GM21786 (cell line): ENCODE results near the gene SERPINA10.
"Not testable (repeated sequence)": the region's sequence is repeated elsewhere in the genome, so short reads cannot be mapped to it uniquely, and the experiment has no call there.

Source experiments
- ATAC-seq: cut with Tn5 transposase; IDR thresholded peaks from one replicate; pipeline ENCODE4 v1.9.1; 2021; ENCODE audit not compliant: unreplicated experiment

The SERPINA10 gene

DNA sequence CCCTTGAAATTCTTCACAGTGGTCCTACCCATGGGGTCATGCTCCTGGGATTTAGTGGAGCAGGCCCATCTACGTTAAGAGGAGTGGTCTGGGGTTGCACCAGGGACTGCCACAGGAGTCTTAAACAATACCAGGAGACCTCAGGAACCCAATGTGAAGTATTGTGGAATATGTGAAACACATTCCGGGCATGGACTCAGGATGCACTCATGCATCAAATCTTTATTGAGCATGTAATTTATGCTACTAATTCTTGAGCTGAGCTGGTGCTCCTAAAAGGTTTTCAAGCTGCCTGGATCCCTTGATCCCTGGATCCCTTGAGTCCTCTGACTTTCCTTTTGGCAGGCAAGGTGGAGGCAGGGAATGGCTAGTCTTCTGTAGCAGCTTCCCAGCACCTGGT, 8.8 kb downstream of the SERPINA10 start:
- ATAC-seq, result no peak

DNA sequence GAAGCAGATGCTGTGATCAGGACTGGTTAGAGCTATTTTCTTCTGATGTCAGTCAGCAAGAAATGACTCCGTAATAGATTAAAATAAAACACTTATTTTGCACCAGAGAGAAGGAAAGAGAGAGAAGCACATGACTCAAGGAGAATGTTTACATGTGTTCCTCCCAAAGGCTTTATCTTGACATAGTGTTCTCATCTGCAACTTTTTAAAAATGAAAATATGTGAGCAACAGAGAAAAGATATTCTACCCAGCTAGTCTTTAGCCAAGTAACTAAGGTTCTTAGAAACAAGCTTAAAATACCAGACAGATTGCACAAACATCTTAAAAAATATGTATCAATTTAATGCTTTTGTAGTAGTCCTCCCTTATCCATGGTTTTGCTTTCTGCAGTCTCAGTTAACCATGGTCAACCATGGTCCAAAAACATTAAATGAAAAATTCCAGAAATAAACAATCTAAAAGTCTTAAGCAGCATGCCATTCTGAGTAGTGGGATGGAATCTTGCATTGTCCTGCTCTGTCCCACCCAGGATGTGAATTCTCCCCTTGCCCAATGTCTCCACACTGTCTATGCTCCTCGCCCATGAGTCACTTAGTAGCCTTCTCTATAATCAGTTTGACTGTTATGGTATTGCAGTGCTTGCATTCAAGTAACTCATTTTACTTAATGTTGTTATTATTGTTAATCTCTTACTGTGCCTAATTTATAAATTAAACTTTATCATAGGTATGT, 9.9 kb downstream of the SERPINA10 start:
- ATAC-seq, result no peak

DNA sequence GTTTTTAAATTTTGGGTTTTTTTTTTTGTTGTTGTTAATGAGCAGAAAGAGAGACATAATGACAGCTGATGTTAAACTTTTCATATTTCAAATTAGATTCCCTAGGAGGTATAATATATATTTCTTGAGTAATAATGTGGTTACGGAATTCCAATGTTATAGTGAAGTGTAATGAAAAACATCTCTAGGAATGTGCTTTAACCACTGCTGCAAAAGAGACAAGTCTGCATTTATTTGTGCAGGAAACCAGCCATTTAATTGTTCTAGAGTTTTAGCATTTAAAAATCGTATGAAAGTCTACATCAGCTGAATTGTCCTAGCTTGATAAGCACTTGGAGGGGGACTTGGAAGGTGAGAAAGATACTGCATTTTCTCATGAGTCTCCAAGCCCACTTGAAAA, 14.3 kb downstream of the SERPINA10 start:
- no peak for ATAC-seq

DNA sequence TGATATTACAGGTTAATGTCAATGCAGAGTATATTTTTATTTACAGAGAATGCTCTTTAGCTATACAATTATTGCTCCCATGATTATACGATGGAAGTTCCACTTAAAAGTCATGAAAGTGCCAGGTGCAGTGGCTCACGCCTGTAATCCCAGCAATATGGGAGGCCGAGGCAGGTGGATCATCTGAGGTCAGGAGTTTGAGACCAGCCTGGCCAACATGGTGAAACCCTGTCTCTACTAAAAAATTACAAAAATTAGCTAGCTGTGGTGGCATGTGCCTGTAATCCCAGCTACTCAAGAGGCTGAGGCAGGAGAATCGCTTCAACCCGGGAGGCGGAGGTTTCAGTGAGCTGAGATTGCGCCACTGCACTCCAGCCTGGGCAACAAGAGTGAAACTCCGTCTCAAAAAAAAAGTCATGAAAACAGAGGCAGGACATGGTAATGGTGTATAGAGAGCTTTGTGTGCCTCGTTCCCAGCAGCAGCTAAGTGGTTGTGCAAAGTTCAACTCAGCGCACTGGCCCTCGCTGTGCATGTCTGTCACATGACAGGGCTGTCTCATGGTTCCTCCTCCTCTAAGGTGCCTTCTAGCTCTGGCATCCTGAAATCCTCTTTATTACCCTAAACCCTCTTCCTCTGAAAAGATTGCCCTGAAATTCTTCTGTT, 16.0 kb downstream of the SERPINA10 start:
- not testable (repeated sequence) for ATAC-seq

DNA sequence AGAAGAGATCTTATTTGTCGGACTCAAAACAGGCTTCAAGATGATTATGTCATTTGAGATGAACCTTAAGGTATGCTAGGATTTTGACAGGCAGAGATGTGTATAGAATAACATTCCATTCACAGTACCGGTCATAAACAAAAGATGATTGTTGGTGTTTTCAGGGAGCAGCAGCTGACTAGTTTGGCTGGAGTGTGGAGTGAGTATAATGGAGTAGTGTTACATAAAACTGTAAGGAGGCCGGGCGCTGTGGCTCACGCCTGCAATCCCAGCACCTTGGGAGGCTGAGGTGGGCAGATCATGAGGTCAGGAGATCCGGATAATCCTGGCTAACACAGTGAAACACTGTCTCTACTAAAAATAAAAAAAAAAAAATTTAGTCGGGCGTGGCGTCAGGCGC, 23.9 kb downstream of the SERPINA10 start:
- no peak for ATAC-seq

DNA sequence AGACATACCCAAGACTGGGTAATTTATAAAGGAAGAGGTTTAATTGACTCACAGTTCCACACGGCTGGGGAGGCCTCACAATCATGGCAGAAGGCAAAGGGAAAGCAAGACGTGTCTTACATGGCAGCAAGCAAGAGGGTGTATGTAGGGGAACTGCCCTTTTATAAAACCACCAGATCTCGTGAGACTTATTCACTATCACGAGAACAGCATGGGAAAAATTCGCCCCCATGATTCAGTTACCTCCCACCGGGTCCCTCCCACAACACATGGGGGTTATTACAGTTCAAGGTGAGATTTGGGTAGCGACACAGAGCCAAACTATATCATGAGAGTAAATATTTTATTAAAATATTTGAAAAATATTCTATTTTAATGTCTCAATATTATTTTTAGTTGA, 24.5 kb downstream of the SERPINA10 start:
- ATAC-seq, result not testable (repeated sequence)

DNA sequence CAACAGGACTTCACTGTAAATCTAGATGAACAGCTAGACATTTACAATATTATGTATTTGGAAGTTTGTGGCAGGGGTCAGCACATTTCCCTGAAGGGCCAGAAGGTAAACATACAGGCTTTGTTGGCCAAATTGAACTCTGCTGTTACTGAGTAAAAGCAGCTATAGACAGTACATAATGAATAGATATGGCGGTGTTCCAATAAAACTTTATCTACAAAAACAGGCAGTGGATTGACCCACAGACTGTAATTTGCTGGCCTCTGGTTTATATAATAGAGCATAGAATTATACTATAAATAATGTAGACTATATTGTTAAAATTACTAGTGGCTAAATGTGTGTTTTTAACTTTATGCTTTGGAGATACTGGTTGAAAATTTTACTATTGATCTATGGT, 25.7 kb downstream of the SERPINA10 start:
- ATAC-seq, result no peak

DNA sequence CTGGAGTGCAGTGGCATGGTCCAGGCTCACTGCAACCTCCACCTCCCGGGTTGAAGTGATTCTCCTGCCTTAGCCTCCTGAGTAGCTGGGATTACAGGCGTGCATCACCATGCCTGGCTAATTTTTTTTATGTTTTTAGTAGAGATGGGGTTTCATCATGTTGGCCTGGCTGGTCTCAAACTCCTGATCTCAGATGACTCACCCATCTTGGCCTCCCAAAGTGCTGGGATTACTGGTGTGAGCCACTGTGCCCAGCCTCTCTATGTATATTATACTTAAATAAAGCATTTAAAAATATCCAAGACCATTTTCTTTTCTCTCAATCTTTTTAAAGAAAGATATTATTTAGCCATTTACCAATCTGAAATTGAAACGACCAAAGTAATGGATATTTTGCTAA, 28.9 kb downstream of the SERPINA10 start:
- ATAC-seq, result not testable (repeated sequence)

DNA sequence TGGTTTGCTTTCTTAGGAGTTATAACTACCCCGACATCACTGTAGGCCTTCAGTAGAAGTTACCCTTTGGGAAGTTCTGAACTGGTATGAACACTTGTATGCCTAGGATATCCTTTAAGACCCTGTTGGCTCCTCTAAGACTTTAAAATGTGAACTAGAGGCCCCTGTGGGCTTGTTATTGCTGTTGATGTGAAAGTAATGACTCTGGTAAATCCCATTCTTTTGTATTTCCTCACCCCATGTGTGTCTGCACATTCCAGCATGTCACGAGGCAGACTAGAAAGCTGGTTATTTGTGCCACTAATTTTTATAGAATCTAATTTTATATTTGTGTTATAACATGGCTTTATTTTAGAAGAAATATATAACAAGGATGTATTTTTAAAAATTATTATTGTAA, 48.9 kb downstream of the SERPINA10 start:
- ATAC-seq, result no peak

DNA sequence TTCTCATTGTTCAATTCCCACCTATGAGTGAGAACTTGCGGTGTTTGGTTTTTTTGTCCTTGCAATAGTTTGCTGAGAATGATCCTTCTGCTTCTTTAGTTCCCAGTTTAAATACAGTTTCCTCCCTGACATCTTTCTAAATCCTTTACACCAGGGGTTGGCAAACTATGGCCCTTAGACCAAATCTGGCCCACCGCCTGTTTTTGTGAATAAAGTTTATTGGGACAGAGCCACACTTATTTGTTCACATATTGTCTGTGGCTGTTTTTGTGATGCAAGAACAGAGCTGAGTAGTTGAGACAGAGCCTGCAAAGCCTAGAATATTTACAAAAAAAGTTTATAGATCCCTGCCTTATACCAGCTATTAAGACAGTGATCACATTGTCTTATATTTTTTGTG, 53.7 kb downstream of the SERPINA10 start:
- no peak for ATAC-seq

DNA sequence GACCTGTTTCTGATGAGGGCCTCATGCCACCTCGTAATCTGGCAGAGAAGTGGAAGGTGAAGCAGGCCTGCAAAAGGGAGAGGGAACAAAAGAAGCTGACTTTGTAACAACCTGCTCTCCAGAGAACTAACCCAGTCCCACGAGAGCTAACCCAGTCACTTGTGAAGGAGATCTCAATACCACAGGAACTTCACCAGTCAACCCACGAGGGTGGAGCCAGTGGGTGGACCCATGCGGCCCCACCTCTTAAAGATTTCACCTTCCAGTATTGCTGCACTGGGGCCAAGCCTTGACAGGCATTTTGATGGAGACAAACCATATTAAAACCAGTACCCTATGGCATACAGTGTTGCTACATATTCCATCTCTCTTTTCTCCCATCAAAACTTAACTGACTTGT, 55.1 kb downstream of the SERPINA10 start:
- ATAC-seq, result no peak

DNA sequence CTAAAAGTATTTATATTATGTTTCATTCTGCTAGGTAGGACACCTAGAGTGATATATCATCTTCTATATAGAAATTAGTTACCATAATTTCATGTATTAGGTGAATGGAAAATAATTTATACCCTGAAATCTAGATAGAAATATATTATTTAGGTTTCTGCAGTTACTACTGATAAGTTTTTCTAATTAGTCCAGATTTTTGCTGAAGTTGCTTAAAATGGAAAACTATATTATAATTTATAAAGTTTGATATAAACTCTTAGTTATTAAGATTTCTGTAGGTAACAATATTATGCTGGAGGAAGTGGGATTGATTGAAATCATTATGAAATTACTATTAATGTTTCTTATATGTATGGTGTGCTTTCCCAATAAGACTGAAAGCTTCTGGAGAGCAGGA, 56.0 kb downstream of the SERPINA10 start:
- ATAC-seq, result no peak
